GM12864 (cell line): ENCODE measurements around the gene KRTAP10-1.
A peak's percentile ranks its signal among the peaks of the same experiment; 100 is the strongest.
"Not testable (repeated sequence)": the region's sequence is repeated elsewhere in the genome, so short reads cannot be mapped to it uniquely, and the experiment has no call there.

Source experiments
- DNase-seq: peaks from one replicate; pipeline ENCODE4 v3.0.0-alpha.2; 2011; ENCODE audit warnings: low read depth
- H3K4me3 ChIP-seq: 2 replicates; pipeline ENCODE4 v1.5.1; 2011; ENCODE audit warnings: mild to moderate bottlenecking, low read depth, low read length, control low read depth
- TF ChIP-seq, protein P1 (sequence below): IDR thresholded peaks from 2 replicates; pipeline ENCODE4 v1.5.1; 2011; ENCODE audit warnings: low read depth, mild to moderate bottlenecking, moderate library complexity, low read length, control low read depth, inconsistent platforms; ENCODE audit errors: missing control alignments

Gene KRTAP10-1

DNA sequence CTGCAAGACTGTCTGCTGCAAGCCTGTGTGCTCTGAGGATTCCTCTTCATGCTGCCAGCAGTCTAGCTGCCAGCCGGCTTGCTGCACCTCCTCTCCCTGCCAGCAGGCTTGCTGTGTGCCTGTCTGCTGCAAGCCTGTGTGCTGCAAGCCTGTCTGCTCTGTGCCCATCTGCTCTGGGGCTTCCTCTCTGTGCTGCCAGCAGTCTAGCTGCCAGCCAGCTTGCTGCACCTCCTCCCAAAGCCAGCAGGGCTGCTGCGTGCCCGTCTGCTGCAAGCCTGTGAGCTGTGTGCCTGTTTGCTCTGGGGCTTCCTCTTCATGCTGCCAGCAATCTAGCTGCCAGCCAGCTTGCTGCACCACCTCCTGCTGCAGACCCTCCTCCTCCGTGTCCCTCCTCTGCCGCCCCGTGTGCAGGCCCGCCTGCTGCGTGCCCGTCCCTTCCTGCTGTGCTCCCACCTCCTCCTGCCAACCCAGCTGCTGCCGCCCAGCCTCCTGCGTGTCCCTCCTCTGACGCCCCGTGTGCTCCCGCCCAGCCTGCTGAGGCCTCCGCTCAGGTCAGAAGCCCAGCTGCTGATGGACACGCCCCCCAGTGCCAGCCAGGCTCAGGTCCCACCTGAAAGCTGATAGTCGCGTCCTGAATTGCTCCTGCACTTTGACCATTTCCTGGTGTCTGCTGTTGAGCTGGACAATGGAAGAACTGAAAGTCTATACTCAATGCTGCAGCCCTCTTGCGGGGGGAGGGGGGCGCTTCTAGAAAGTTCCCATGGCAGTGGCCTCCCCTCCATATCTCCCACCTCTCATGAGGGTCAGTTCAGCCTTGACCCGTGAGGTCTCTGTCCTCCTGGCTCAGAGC lies 34.7 kb upstream of the KRTAP10-1 start:
- DNase-seq: no peak
- H3K4me3 ChIP-seq: no peak overlapping the region
- TF ChIP-seq, protein P1, sequence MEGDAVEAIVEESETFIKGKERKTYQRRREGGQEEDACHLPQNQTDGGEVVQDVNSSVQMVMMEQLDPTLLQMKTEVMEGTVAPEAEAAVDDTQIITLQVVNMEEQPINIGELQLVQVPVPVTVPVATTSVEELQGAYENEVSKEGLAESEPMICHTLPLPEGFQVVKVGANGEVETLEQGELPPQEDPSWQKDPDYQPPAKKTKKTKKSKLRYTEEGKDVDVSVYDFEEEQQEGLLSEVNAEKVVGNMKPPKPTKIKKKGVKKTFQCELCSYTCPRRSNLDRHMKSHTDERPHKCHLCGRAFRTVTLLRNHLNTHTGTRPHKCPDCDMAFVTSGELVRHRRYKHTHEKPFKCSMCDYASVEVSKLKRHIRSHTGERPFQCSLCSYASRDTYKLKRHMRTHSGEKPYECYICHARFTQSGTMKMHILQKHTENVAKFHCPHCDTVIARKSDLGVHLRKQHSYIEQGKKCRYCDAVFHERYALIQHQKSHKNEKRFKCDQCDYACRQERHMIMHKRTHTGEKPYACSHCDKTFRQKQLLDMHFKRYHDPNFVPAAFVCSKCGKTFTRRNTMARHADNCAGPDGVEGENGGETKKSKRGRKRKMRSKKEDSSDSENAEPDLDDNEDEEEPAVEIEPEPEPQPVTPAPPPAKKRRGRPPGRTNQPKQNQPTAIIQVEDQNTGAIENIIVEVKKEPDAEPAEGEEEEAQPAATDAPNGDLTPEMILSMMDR: peak; percentile 23

DNA sequence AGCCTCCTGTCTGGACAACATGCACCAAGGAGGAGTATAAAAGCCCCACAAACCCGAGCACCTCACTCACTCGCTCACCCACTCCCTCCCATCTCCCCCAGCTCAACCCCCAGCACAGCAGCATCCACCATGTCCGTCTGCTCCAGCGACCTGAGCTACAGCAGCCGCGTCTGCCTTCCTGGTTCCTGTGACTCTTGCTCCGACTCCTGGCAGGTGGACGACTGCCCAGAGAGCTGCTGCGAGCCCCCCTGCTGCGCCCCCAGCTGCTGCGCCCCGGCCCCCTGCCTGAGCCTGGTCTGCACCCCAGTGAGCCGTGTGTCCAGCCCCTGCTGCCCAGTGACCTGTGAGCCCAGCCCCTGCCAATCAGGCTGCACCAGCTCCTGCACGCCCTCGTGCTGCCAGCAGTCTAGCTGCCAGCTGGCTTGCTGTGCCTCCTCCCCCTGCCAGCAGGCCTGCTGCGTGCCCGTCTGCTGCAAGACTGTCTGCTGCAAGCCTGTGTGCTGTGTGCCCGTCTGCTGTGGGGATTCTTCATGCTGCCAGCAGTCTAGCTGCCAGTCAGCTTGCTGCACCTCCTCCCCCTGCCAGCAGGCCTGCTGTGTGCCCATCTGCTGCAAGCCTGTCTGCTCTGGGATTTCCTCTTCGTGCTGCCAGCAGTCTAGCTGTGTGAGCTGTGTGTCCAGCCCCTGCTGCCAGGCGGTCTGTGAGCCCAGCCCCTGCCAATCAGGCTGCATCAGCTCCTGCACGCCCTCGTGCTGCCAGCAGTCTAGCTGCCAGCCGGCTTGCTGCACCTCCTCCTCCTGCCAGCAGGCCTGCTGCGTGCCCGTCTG lies 33.8 kb upstream of the KRTAP10-1 start, which contains the start of gene KRTAP10-4:
TSS of gene KRTAP10-4 (plus strand) at position 100 of the 827 bp plus-strand sequence. CDS start at position 130, 30 bp downstream.
- not testable (repeated sequence) for H3K4me3 ChIP-seq, DNase-seq

DNA sequence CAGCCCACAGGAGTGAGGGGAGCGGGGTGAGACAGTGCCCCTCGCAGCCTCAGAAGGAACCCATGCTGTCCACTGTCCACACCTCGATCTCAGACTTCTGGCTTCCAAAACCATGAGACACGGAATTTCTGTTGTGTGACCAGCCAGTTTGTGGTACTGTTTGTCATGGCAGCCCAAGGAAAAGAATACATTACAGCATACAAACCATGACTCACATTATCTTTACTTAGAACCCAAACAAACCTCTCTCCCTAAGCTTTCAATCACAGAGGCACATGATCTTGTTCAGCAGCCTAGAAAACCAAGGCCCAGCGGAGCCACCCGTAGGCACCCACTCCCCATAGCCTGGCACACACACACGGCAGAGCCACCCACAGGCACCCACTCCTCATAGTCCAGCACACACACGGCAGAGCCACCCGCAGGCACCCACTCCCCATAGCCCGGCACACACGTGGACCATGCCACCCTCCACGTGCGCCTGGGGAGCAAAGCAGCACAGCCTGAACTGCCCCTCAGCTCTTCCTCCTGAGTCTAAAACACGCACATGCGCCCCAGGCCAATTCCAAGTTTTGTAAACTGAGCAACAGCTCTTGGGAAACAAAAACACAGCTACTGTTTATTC lies 33.1 kb upstream of the KRTAP10-1 start:
- no peak overlapping the region for H3K4me3 ChIP-seq
- TF ChIP-seq, protein P1: no peak
- no peak for DNase-seq

DNA sequence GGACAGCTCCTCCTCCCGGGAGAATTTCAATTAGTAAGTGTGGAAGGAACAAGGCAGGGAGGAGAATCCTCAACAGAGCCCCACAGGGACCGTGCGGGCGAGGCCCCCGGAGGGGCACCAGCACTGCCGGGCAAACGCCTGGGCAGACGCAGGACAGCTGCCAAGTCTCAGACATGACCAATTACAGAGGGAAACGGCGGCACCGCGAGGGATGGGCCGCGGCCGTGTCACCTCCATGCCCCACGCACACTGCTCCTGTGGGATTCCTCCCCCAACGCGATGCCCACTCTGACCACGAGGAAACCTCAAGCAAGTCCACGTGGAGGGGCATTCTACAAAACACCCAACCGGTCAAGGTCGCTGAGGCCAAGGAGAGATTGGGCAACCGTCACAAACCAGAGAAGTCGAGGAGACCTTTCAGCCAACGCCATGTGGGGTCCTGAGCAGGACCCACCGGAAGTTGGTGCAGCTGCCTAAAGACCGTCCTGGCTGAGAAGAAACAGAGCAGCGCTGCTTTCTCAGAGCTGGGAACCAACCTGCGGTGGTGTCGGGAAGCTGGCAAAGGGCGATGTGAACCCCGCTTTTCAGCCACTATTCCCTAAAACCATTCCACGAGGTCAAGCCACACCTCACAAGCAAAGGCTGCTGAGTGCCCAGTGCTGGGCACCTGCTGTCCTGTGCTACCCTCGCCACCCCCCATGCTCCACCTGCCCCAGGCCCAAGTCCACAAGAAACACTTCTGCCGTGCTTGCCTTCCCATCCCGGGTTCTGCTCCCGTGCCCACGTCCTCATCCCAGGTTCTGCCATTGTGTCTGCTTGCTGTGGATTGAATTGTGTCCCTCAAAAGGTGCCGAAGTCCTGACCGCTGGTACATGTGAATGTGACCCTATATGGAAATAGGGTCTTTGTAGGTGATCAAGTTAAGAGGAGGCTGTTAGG lies 32.1 kb upstream of the KRTAP10-1 start:
- DNase-seq: no peak
- TF ChIP-seq, protein P1: no peak
- H3K4me3 ChIP-seq: no peak overlapping the region

DNA sequence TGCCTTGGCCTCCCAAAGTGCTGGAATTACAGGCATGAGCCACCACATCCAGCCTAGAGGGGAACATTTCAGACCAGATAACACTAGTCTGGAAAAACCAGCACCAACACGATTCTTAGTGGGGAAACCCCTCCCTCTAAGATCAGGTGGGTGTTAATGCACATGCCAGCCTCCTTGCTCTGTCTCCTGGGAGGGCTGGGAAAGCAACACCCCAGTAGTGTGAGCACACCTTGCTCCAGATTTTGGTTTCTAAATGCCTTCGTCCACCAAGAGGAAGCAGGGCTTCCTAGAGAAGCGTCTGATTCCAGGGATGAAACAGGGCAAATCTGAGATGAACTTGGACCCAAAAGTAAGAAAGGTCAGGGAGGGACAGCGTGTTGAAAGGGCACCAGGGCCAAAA lies 31.3 kb upstream of the KRTAP10-1 start:
- no peak overlapping the region for H3K4me3 ChIP-seq

DNA sequence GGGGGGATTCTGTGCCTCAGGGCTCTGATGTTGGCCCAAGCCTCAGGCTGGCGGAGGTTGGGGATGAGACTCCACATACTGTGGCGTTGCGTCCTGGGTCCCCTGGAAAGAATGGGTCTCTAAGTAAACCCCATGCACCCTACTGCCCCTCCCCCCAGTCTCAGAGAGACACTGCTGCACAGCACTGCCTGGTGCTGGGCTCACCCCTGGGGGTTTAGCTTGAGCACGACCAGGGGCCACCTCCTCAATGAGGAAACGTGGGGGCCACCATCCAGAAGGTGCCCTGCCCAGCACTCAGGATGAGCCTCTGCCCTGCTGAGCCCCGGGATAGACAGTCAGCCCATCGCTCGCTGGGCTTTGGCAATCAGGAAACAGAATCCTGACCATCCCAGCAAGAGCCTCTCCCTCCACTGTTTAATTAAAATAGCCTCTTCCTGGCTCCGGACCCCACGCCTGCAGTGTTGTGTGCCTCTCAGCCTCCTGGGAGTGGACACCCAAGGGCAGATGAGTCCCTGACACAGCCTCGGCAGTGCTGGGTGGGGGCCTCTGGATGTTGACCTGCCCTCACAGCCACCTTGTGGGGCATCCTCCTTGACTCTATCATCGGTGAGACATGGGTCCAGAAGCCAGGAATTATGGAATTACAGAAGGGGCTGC lies 30.0 kb upstream of the KRTAP10-1 start:
- TF ChIP-seq, protein P1: no peak
- H3K4me3 ChIP-seq: no peak overlapping the region
- no peak for DNase-seq

More for the DNA sequence above, 31.3 kb upstream of the KRTAP10-1 start:
- TF ChIP-seq, protein P1: no peak
- DNase-seq: no peak
